Kidney epithelial cell (primary cell): ENCODE results near the gene AJAP1. TPM values are rescaled to one million over a fixed set of nuclear protein-coding genes. Genes with fewer than 3 reads are reported as not detected.

Experiments
- DNase-seq: peaks from one replicate; pipeline ENCODE4 v3.0.0-alpha.2; 2010; ENCODE audit warnings: low read depth
- H3K27me3 ChIP-seq: 2 replicates; pipeline ENCODE4 v1.6.0; 2011; ENCODE audit warnings: low read length; ENCODE audit not compliant: control insufficient read depth, insufficient read depth
- H3K36me3 ChIP-seq: 2 replicates; pipeline ENCODE4 v1.5.1; 2011; ENCODE audit warnings: low read length; ENCODE audit not compliant: control insufficient read depth, insufficient read depth
- H3K4me3 ChIP-seq: 2 replicates; pipeline ENCODE4 v1.5.1; 2011; ENCODE audit warnings: low read depth, mild to moderate bottlenecking, control low read depth, low read length
- CTCF ChIP-seq: IDR thresholded peaks from 2 replicates; pipeline ENCODE4 v1.5.1; 2011; ENCODE audit warnings: mild to moderate bottlenecking, moderate library complexity, low read length, control low read depth, inconsistent platforms; ENCODE audit not compliant: insufficient read depth, poor library complexity, severe bottlenecking
- total RNA-seq: library from RNA; depleted of rRNA; stranded (reverse); fragments of >200 nt; gene quantifications from 2 replicates; pipeline ENCODE4 v1.2.3, GENCODE V29; 2015

The AJAP1 gene
- total RNA-seq, 1 donor from 2014 or later, result 0.67 TPM

GRCh38 chr1:4638345-4638729, 16.1 kb upstream of the AJAP1 start:
- DNase-seq, result no peak
- TF ChIP-seq CTCF, result no peak
- no peaks in the 10 kb centered on the region for H3K27me3 ChIP-seq

GRCh38 chr1:4640931-4641330, 13.5 kb upstream of the AJAP1 start:
- Histone ChIP-seq H3K27me3 (no peaks in the 10 kb centered on the region), H3K36me3 (no peaks in the 10 kb centered on the region), H3K4me3 (no peak overlapping the region)
- TF ChIP-seq CTCF, result no peak
- DNase-seq, result no peak

More at GRCh38 chr1:4638345-4638729, 16.1 kb upstream of the AJAP1 start:
- no peak overlapping the region for H3K4me3 ChIP-seq
- H3K36me3 ChIP-seq, result no peaks in the 10 kb centered on the region

DNA sequence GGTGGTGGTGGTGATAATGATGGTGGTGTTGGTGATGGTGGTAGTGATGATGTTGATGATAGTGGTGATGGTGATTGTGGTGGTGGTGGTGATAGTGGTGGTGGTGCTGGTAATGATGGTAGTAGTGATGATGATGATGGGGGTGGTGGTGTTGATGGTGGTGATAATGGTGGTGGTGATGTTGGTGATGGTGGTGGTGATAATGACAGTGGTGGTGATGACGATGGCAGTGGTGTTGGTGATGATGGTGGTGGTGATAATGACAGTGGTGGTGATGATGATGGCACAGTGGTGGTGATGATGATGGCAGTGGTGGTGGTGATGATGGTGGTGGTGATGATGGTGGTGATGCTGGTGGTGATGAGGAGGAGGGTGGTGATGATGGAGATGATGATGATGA, 7.0 kb upstream of the AJAP1 start:
- Histone ChIP-seq H3K27me3 (no peaks in the 10 kb centered on the region), H3K36me3 (no peaks in the 10 kb centered on the region), H3K4me3 (no peak overlapping the region)
- no peak for DNase-seq
- TF ChIP-seq CTCF, result no peak

- peaks cover 11% of the 10 kb centered on the region for H3K27me3 ChIP-seq
- H3K4me3 ChIP-seq, result no peak overlapping the region
- DNase-seq, result no peak
- no peak for TF ChIP-seq CTCF
- no peaks in the 10 kb centered on the region for H3K36me3 ChIP-seq
Observed at GRCh38 chr1:4648657-4649056, 5.8 kb upstream of the AJAP1 start.

- peaks cover 24% of the 10 kb centered on the region for H3K27me3 ChIP-seq
- DNase-seq, result peak; percentile 90
- no peak overlapping the region for H3K4me3 ChIP-seq
- no peak for TF ChIP-seq CTCF
- H3K36me3 ChIP-seq, result no peaks in the 10 kb centered on the region
Observed at GRCh38 chr1:4650481-4650880, 3.9 kb upstream of the AJAP1 start.

DNA sequence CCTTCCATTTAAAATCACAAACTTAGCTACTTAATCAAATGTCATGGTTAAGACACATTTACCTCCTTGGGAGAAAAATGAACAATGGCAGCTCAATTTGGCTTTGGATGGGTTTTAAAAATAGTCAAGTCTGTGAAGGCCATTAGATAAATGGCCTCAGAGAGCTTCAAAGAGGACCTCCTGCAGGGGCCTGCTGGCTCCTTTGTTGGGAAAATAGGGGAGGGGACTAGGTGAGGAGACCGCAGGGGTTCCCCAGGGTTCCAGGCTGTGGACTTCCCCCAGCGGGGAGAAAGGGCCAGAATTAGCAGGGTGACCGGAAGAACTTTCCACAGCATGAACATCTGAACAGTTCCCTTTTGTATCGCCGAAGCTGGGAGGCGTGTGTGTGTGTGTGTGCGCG, 3.4 kb upstream of the AJAP1 start:
- TF ChIP-seq CTCF, result no peak
- Histone ChIP-seq H3K36me3 (no peaks in the 10 kb centered on the region), H3K27me3 (peaks cover 27% of the 10 kb centered on the region)

More for the DNA sequence above, 3.4 kb upstream of the AJAP1 start:
- no peak for DNase-seq
- no peak overlapping the region for H3K4me3 ChIP-seq
